Loucy (cell line): ENCODE data around the gene LAMB1.

Experiments
- CTCF ChIP-seq: fragments of 200-600 bp; sonication (generic); conservative IDR thresholded peaks from 2 replicates; pipeline ENCODE4 v1.5.1; 2014; ENCODE audit warnings: mild to moderate bottlenecking, antibody characterized with exemption, low read length
- EZH2phosphoT487 ChIP-seq: fragments of 200-600 bp; IDR thresholded peaks from 2 replicates; pipeline ENCODE4 v1.6.1; 2018; ENCODE audit warnings: antibody characterized with exemption, mild to moderate bottlenecking, moderate library complexity, borderline replicate concordance

DNA sequence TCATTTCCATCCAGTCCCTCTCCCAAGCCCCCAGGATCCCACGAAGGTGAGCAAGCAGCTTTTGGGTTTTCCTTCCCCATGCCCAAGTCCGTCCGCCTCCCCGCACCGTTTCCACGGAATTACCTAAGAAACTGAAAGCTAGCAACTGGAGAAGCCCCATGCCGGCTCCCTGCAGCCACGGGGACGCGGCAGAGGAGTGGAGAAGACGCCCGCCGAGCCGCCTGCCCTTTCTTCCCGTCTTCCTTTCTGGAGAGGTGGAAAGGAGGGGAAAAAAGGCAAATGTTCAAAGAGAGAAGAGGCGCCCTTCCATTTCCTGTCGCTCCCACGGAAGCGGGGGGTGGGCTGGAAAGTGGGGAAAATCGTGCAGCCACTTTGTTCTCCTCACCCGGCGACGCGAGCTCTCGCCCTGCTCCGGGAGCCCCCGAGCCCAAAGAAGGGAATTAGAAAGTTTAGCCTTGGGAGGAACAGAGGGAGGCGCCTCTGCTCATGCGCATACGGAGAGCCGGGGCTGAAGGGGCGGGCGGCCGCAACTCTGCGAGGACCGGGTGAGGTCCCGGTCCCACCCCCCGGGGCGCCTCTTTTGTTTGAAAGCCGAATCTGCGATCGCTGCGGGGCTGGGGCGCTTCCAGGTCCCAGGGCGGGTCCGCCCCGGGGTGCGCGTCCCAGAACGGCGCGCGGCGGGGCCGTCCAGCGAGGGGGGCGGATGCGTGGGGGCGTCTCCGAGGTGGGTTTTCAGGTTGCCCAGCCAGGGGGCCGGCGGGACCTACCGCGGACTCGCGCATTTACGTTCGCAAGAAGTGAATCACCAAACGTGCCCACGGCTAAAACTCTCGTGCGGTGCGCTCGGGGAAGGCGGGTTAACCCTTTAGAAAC is at the start of gene LAMB1:
- TF ChIP-seq EZH2phosphoT487 (no peak), CTCF (no peak)
